Colon (tissue), 2 donors: ENCODE measurements around the gene MPDU1.
A peak's percentile ranks its signal among the peaks of the same experiment; 100 is the strongest.

Source experiments
- FAIRE-seq: peaks from 2 replicates; lab custom pipeline; 2012; peaks lifted over from hg19 to GRCh38; lab: Jason Lieb, UNC
- donor health status: control.
- donor health status: control.

The MPDU1 gene

DNA sequence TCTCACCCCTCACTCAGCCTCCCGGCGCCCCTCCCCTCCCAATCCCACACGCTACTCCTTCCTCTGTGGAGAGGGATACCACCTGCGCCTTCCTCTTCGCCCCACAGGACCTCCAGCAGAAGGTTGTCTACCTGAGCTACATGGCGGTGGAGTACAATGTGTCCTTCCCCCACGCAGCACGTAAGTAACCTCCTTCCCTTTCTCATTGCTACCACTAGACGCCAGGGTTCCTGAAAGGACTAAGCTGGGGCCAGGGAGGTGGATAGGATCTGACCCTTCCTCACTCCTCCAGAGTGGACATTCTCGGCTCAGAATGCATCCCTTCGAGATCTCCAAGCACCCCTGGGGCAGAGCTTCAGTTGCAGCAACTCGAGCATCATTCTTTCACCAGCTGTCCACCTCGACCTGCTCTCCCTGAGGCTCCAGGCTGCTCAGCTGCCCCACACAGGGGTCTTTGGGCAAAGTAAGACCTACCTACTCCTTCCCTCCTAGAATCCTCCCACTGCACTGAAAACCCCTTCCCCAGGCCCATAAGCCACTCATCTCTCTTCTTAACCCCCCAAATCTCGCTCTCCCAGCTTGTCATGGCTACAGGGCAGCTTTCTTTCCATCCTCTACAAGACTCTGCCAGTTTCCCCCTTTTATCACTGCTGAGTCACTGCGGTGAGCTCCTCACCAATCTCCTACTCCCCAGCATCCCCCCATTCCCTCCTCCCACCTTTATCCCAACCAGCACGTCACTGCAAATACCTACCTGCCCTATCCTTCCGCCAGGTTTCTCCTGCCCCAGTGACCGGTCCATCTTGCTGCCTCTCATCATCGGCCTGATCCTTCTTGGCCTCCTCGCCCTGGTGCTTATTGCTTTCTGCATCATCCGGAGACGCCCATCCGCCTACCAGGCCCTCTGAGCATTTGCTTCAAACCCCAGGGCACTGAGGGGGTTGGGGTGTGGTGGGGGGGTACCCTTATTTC lies 2.8 kb upstream of the MPDU1 start:
- FAIRE-seq = no peak

DNA sequence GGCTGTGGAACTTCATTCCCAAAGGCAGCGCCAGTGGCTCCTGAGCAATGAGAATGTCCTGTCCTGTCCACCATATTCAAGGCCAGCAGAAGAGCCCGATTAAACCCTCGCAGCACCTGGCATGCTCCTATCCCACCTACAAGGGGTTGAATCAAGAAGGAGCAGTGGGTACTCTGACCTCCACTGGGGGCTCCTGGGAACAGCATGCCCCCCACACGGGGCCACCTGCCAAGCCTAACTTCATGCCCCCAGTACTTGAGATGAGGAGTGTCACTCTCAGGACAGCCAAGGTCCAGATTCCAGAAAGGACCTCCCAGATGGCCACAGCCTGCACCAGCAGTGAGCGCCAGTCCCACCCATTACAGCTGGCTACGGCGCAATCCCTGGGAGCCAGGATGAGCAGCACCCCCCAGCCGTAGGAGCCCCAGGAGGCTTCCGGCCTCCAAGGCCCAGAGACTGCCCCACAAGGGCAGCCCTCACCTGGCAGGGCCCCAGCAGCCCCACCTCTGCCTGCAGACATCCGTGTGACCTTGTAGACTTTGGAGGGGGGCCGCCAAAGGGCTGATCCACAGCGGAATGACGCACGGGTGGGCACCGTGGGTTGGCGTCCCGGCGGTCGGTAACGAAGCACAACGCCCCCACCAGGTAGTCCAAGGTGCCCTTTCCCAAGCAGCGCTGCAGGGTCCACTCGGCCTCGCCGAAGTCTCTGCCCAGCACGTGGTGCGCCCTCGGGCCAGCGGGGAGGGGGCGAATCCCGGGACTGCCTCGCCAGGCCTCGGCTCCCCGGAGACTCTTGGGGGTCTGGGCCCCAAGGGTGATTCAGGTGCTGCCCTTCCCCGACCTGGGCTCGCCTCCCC lies 1.0 kb upstream of the MPDU1 start:
- no peak for FAIRE-seq

DNA sequence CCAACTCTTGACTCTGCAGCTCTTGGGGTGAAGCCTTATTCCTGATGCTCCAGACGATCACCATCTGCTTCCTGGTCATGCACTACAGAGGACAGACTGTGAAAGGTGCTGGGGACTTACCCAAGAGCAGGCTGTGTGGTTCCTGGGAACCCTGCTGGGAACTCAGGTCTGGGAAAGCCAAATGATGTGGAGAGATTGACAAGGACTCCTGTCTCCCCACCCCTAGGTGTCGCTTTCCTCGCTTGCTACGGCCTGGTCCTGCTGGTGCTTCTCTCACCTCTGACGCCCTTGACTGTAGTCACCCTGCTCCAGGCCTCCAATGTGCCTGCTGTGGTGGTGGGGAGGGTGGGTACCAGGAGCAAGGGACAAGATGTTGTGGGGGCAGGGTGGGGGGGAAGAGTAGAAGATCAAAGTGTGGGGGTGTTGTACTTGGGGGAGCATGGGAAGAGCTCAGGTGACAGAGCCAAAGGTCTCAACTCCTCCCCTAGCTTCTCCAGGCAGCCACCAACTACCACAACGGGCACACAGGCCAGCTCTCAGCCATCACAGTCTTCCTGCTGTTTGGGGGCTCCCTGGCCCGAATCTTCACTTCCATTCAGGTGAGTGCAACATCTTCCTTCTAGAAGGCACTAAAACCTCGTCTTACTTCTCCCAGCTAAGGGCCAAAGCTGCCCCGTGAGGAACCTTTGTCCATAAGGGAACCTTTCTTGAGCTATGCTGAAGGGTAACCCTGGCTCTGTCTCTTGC lies 3.2 kb downstream of the MPDU1 start:
- FAIRE-seq = no peak

DNA sequence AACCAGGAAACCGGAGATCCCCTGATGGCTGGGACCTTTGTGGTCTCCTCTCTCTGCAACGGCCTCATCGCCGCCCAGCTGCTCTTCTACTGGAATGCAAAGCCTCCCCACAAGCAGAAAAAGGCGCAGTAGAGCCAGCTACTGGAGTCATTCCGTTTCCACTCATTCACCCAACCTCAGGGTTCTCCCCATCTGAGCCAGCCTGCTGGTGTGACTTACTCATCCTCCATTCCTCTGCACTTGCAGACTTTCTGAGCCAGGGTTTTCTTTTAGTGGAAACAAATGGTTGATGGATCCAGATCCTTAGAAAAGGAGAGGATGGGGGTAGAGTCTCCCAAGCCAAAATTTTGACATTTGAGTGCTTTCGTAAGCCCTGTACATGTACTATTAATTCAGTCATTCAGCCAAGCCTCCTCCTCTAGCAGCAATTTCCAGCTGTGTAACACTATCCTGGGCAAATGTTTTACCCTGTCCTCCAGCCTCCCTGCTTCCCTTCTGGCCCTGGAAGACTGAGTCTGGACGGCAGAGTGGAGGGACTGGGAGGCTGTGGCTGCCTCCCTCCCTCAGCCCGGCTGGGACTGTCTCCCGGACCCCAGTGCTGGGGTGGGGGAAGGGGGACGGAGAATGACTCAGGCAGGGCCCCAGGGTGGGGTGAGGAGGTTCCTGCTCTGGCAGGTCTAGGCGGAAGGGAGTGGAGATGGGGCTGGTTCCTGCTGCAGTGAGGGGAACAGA lies 3.9 kb downstream of the MPDU1 start:
- FAIRE-seq = no peak

DNA sequence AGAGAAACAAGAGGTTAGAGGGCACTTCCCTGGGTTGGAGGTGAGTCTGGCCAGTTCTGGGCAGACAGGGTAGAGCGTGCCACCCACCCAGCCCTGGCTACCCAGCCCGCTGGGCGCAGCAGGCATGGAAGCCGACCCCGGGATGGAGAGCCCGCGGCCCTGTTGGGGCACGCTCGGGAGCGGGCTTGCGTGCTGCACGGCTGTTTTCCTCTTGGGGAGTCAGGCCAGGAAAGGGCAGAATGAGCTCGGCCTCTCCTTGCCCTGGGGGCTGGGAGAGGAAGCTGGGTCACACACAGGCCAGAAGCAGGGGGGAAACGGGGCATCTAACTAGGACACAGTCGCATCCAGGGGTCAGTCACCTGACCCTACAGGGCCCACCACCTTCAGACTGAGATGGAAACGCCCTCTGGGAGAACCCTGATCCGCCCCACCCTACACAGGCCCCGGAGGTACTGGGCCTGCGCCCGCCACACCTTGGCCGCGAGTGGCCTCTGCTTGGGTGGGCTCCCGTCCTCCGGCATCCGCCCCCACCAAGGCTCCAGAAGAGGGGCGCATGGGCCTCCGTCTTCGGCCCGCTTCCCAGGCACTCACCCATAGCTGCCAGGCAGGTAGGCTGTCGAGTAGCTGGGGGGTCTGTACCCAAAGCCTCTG lies 5.0 kb downstream of the MPDU1 start:
- FAIRE-seq = no peak

DNA sequence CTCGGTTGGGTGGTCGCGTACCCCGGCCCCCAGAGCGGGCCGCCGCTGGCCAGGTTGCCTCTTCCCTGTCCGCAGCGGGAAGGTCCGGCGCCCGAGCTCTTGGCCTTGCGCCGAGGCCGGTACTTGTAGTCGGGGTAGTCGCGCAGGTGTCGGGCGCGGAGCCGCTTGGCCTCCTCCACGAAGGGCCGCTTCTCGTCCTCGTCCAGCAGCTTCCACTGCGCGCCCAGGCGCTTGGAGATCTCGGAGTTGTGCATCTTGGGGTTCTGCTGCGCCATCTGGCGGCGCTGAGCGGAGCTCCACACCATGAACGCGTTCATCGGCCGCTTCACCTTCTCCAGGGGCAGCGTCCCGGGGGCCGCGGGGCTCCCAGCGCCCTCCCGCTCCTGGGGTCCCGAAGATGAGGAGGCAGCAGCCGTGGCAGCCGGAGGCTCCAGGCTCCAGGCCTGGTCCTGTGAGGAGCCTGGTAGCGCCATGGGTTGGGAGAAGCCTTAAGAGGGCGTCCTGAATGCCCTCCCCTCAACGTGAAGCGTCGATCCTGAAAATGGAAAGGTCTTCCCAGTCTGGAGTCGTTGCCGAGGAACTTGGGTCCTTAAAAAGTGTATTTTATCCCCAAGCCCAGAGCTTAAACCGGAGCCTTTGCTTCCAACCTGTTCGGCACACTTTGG lies 5.7 kb downstream of the MPDU1 start:
- no peak for FAIRE-seq

DNA sequence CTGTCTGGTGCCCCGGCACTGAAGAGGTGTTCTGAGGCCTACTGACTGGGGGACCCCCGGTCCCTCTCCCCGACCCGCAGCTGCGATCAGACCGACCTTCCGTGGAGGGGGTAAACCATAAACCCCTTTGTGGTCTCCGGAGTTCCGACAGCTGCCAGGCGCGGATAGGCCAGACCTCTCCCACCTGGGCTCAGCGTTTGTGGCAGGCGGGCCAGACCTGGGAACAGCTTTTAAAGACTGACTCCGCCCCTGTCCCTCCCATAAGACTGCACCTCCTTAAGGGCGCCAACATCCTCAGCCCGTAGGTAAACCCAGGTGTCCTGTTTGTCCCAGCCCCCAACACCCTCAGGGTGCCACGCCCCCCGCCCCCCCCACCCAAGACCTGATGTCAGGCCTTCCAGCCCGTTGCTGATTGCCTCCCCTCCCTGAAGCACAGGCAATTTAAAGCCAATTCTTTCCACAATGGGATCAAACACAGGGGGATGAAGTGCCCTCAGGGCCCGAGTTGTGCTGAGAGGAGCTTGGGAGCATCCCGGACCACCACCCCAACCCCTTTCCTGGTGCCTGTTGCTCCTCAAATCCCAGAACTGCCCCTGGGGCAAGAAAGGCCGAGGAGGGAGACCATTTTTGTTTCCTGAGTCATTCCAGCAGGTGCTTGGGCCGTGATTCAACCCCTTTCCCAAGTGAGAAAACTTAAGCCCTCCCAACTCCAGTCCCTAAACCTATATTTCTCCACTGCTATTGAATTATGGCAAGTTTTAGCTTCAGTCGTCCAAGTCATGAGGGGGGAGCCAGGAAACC lies 6.4 kb downstream of the MPDU1 start, which contains the start of gene SOX15:
Gene SOX15 (minus strand): TSS at position 204 of the 801 bp plus-strand sequence. CDS start 418 bp downstream, outside the sequence.
- no peak for FAIRE-seq

DNA sequence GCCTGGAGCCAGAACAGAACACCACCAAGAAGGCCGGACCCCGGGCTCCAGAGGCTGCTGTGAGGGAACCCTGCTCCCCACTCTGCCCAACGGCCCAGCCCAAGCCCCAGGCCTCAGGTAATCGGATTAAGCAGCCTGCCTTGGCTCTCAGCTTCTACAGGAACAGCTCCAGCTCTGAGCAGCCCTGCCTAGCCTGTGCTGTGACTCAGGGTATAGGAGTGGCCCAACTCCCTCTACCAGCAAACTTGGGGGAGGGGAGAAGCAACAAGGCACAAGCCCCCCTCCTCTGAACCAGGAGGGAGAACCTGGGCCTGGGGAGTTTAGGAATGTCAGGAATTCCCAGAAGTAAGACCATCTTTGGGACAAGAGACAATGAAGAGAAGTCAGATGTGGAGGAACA lies 7.1 kb downstream of the MPDU1 start:
- no peak for FAIRE-seq

DNA sequence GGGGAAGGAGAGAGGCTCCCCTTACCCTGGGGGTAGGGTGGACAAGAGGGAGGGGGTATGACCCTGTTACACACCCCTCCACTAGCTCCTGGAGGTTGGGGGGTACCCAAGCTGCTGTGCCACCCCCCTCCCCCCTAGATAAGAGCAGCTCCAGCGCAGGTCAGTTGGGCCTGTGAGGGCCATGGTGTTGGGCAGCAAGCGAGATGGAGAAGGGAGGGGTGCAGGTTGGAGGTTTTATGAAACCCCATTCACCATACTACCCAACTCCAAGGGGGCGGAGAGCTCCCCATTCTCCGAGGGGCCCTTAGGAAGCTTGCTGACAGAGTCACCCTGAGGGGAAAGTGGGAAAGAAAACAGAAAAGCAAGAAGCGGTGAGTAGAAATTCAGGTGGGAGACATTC lies 7.9 kb downstream of the MPDU1 start:
- no peak for FAIRE-seq

DNA sequence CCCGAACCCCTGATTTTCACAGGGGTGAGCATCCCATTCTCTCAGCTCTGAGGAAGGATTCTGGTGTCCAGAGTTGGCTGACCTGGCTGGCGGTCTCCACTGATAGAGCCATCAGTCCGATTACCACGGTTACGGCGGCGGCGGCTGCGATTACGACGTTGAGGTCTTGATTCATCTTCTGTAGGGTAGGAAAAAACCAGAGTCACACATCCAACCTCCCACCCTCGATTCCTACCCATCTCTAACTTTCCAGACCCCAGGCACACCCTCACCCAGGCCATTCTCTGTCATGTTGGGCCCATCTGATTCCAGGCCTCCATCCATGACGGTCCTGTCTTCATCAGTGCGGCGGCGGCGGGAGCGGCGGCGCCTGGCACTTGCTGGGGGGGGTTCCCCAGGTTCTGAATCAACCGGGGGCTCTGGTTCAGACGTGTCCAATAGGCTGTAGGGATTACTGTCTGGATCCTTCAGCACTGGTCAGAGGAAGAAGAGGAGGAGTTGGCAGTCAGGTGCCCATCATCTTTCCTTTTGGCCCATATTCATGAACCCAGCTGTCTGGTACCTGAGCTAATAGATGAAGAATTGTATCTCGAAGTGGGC lies 8.9 kb downstream of the MPDU1 start:
- no peak for FAIRE-seq

DNA sequence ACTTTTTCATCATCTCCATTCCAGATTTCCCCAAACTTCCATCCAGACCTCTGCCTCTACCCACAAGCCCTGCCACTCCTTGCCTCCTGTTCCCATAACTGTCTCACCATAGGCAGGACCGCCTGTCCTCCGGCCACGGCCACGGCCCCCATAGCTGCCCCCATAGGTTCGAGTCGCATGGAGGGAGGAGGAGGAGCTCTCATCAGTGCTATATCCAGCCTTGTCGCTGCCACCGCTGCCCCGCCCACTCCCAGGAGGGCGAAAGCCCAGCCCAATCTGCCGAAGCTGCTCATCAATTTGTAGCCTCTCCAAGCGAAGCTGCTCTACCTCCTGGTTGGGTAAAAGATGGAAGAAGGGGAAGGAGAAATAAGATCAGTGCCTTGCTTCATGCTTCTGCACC lies 9.6 kb downstream of the MPDU1 start:
- FAIRE-seq = no peak

DNA sequence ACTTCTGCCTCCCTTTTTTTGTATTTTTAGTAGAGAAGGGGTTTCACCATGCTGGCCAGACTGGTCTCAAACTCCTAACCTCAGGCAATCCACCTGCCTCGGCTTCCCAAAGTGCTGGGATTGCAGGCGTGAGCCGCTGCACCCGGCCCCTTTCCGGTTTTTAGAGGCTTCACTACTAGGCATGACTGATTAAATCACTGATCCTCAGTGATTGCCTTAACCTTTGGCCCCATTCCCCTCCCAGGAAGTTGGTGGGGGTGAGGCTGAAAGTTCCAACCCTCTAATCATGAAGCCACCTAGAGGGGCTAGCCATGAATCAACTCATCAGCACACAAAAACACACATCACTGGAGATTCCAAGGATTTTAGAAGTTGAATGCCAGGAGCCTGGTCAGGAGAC lies 13.9 kb downstream of the MPDU1 start:
- FAIRE-seq = peak; percentile 28

DNA sequence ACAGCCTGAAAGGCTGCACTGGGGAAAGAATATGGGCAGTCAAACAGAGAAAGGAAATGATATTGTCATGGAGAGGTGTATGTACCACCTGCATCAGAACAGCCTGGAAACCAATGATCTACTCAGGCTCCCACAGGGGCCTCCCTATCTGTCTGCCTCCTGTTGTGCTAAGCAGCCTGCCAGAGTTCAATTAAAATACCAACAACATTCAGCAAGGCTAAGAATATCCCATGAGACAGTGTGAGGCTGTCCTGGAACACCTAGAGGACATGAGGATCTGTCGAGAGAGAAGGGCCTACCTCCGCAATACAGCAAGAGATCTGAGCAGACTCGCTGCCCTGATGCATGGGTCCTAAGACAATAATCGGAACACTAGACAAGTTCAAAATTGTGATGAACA lies 22.6 kb downstream of the MPDU1 start:
- FAIRE-seq = no peak

DNA sequence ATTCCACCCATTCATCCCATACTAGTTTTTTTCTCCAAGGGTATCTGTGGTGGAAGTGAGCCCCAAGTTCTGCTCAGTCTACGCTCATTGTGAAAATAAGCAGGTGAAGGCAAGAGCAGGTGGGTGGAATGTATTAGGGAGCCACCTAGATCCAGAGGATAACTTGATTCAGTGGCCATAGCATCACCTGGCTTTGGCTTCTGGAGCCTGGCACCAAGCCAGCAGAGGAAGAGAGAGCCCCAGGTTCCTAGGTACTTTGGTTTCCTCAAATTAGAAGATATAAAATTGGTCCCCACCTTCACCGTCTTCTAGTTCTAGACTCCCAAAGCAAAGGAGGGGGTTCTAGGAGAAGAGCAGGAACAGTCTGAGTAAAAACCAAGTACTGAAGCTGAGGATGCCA lies 27.0 kb downstream of the MPDU1 start:
- FAIRE-seq = no peak

DNA sequence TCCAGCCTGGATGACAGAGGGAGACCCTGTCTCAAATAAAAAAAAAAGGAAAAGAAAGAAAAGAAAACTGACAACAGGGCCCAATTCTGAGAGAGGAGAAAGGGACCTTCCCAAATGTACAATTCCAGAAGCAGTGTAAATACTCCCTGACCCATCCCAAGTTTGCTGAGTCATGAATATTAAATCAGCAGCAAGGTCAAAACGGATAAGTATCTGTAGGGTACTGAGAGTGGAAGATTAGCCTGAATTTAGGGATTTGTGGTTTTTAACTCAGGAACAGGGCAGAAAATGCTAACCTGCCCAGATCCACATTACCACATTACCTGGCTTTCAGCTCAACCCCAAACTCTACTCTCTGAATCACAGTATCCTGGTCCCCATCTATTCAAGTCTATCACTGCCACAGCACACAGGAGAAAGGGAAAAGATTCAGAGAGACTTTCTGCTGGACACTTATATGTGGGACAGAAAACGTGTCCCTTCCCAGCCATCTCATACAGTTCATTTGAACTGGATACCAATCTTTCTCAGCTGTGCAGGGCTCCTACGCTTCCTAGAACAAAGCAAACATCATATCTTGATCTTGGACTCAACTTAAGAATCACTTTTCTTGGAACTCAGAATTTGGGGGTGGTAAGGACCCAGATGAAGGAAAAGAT lies 28.1 kb downstream of the MPDU1 start:
- no peak for FAIRE-seq

DNA sequence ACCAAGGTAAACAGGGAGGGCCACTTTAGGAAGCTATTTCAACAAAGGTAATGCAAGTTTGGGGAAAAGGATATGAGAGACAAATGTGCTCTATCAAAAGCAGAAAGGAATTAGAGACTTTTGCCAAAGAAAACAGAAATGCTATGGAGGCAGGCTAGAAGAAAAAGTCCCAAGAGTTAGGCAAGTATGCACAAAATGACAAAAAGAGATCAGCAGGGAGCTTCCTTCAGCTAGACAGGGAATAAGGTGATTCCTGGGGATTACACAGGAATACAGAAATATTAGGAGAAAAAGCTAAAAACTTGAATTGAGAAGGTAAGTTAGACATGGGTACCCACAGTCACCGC lies 28.6 kb downstream of the MPDU1 start:
- FAIRE-seq = no peak

DNA sequence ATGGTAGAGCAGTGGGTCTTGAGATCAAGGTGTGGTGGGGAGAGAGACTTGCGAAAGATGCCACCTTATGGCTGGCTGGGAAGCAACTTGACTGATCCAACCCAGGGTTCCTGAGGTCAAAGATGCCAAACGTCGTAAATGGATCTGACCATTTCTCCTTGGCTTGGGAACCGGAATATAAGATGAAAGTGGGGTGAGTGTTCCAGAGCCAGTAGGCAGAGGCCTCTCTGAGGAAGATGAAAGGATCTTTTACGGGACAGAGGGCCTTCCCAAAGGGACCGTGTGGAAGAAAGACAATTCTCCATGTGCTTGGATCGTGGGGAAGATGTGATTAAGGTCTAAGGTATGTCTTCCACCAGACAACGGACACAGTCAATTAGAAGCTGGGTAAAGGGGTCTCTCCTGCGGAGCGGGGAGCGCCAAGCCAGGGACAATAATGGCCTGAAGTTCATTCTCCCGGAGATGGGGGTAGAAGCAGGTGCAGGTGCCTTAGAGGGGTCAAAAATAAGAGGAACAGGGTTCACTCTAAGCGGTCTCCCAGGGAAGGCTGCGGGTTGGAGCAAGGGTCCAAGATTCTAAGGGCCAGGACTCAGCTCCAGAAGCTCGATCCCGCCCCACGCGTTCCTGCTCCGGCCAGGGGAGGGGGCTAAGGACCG lies 30.2 kb downstream of the MPDU1 start:
- FAIRE-seq = no peak
